Retina (tissue), 1 donor: ENCODE measurements around the gene DOCK4.
A peak's percentile ranks its signal among the peaks of the same experiment; 100 is the strongest.
"Not testable (repeated sequence)": the region's sequence is repeated elsewhere in the genome, so short reads cannot be mapped to it uniquely, and the experiment has no call there.

Source experiments
- DNase-seq: peaks from one replicate; pipeline ENCODE4 v3.0.0-alpha.2; 2016

DOCK4 gene

GRCh38 chr7:111927353-111928019, 278.7 kb downstream of the DOCK4 start:
- no peak for DNase-seq

- DNase-seq, result no peak
Observed at GRCh38 chr7:111920329-111920728, 285.9 kb downstream of the DOCK4 start.

- no peak for DNase-seq
Observed at GRCh38 chr7:111919631-111920179, 286.5 kb downstream of the DOCK4 start.

GRCh38 chr7:111919164-111919563, 287.0 kb downstream of the DOCK4 start:
- no peak for DNase-seq

DNA sequence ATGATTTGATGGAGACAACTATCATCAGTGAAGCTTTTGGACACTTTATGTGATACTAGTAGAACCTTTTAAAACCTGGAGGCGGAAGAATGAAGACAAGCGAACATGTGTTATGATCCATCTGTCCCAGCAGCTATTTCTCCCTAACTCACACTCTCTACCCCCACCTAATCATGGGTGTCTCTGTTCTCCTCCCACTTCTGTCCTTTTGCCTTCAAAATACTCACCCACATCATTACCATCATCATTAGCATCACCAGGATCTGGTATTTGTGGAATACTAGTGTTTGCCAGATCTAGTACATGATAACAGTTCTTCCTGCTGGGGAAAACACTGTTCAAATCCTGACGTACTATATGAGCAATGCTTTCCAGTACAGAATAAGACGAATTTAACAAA, 287.7 kb downstream of the DOCK4 start:
- no peak for DNase-seq

DNA sequence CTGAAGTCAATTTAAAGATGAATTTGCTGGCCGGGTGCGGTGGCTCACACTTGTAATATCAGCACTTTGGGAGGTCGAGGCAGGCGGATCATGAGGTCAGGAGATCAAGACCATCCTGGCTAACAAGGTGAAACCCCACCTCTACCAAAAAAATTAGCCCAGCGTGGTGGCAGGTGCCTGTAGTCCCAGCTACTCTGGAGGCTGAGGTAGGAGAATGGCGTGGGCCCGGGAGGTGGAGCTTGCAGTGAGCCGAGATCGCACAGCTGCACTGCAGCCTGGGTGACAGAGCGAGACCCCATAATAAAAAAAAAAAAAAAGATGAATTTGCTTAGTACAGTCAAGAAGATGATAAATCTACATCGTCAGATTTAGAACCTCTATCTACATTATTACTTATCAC, 288.8 kb downstream of the DOCK4 start:
- not testable (repeated sequence) for DNase-seq

DNA sequence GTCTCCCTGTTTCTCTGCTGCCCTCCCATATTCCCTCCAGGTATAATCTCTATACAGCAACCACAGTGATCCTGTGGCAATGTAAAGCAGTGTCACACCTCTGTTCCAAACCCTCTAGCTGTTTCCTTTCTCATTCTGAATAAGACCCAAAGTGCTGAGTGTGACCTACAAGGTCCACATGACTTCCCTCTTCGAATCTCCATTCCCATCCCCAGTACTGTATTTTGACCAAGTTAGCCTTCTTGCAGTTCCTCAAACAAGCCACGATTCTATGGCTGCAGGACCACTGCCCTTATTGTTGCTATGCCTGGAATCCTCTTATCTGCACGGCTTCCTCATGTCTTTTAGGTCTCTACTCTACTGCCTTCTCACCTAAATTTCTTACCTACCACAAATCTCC, 291.9 kb downstream of the DOCK4 start:
- DNase-seq, result no peak

- DNase-seq, result peak; percentile 8
Observed at GRCh38 chr7:111911166-111911961, 294.8 kb downstream of the DOCK4 start.

GRCh38 chr7:111910656-111911055, 295.5 kb downstream of the DOCK4 start:
- no peak for DNase-seq

GRCh38 chr7:111908673-111909072, 297.5 kb downstream of the DOCK4 start:
- not testable (repeated sequence) for DNase-seq

DNA sequence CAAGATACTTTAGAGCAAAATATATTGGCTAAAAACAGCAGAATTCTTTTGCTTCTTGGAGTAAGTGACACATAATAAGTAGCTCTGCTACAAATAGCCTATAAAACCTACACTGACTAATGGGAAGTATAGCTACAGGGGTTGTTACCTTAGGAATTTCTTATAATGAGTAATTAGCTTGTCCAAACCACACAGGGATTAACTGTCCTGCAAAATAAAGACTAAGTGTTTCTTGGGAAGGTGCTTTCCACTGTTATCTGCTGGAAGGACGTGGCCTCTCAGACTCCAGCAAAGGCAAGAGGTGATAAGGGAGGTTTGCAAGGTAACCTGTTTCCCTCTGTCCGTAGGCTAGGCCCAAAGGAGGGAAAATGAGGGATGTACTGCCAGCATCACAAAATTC, 302.4 kb downstream of the DOCK4 start:
- DNase-seq, result no peak

DNA sequence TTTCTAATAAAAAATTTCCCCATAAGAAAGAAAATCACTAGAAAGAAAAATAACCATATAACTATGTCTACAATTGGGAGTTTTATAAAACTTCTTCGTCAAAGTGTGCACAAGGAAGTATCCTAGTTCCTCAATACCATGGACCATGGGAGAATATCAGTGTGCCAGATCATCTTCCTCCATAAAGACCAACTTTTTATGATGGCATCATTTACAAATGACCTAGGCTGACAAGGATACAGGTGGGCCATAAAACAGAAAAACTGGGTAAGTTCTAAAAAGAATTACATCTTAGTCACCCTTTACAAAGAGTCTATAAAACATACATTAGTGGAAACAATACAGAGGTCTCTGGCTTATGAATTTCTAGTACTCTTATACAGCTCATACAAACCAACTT, 303.2 kb downstream of the DOCK4 start:
- DNase-seq, result no peak

DNA sequence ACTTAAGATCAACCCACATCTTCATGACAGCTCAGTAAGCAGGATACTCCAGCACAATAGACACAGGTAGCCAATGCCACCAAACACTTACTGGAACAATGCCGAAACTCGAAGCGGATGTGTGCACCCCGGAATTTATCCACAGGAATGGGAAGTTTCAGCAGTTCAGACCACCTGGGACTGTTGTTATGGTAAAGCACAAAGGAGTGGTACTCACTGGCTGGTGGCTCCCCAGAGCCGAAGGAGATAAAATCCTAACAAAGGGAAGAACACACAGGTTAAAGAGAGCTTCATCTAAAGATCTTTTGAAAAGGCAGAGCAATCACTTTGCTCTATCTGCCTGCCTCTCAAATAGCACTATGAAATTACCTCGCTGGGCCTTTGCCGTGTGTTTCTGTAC, 305.9 kb downstream of the DOCK4 start:
- no peak for DNase-seq

- no peak for DNase-seq
Observed at GRCh38 chr7:111895049-111895448, 311.1 kb downstream of the DOCK4 start.

DNA sequence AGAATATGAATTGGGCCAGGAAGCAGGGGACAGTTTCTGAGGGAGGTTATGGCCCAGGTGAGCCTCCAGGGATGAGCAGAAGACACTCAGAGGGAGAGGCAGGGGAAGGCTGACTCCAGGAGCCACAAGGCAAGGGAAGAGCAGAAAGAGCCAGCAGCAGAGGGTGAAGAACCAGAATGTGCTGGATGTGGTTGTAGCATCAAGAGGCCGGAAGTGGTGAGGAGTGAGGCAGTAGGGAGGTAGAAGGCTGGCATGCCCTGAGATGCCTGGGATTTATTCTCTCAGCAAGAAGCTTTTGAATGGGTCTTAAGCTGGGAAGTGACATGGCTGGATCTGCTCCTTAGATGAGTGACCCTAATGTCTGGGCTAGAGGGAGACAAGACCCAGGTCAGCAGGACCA, 311.7 kb downstream of the DOCK4 start:
- no peak for DNase-seq

GRCh38 chr7:111893190-111893589, 313.0 kb downstream of the DOCK4 start:
- DNase-seq, result no peak

DNA sequence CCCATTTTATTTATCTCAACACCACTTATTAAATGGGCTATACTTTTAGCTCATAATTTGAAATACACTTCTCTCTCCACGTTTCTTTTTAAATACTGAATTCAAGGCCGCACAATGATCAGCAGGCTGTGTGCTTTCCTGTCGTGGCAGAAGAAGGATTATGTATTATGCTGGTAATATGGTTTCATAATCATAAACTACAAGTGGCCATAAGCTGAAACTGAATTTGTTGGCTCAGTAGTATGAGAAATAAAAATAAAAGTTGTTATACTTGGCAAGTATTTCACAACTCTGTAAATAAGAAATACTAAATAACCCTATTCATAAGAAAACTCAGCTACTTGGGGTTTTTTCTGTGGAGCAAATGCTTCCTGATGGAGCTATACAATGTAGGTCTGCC, 313.6 kb downstream of the DOCK4 start:
- DNase-seq, result no peak

GRCh38 chr7:111887734-111888133, 318.5 kb downstream of the DOCK4 start:
- DNase-seq, result no peak

DNA sequence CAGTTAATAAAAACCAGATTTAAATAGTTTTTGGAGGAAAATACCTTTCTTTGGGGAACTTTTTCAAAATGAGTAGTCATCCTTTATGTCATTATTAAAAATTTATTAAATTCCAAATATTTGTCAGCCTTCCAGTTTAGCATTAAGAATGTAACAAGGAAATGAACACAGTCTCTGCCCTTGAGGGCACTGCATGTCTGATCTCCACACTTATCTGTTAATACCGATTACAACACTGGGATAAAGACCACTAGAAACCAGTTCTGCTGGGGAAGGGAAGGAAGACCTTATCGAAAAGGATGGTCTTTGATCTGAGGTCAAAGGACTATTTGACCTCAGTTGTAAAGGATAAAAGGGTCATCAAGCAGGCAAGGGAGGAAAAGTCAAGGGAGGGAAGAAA, 320.0 kb downstream of the DOCK4 start:
- no peak for DNase-seq

DNA sequence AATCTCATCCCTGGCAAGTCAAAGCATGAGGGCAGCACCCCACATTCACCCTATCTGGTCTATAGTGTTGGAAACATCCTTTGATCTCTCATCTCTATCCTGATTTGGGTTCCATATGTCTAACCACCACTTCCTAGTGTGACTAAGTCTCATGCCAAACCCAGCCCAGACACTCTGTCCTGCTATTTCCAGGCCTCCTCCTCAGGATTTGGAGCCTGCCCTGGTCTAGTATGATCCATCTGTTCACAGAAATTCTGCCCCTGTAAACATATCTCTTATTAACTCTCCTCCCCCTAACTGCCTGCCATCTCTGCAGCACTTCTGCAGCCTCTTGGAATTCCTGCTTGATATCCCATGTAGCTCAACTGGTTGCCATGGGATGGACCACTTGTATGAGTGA, 323.0 kb downstream of the DOCK4 start:
- DNase-seq, result no peak

DNA sequence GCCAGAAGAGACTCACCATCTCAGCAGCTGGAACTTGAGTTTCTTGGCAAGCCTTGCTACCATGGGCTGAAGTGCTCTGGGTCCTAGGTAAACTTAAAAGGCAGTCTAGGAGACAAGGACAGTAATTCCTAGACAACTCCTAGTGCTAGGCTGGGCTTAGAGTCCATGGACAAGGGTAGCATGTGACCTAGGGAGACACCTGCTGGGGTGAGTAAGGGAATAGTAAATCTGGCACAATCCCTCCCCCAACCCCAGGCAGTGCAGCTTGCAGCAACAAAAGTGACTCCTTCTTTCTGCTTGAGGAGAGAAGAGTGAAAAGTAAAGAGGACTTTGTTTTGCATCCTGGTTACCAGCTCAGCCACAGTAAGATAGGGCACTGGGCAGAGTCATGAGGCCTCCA, 327.4 kb downstream of the DOCK4 start:
- no peak for DNase-seq

DNA sequence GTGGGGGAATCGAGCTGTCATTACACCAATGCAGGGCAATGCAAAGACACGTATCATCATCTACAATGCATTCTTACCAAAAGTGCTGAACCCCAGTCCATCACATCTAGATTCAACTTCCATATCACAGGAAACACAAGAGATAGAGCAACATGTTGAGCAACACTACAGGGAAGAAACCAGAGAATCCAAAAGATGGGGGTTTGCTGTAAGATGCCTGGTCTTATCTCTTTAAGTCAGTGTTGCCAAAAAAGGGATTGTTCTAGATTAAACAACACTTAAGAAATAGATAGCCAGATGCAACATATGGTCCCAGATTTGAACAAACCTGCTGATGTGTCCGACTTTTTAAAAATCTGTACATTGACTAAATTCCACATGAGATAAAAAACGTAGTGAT, 328.3 kb downstream of the DOCK4 start:
- DNase-seq, result no peak

- no peak for DNase-seq
Observed at GRCh38 chr7:111873963-111874690, 332.1 kb downstream of the DOCK4 start.

- no peak for DNase-seq
Observed at GRCh38 chr7:111873326-111873646, 332.9 kb downstream of the DOCK4 start.
